Suprapubic skin (tissue), 4 donors: ENCODE measurements around the gene SPACA4. TPM values are rescaled to one million over a fixed set of nuclear protein-coding genes. Genes with fewer than 3 reads are reported as not detected.
A peak's percentile ranks its signal among the peaks of the same experiment; 100 is the strongest.

Experiments
- DNase-seq, 2 donors: peaks; one replicate each; pipeline ENCODE4 v3.0.0-alpha.2; 2019; ENCODE audit warnings: low spot score in 2 of 2
- H3K27ac ChIP-seq: fragments of 200-600 bp; sonication (generic); one replicate; pipeline ENCODE4 v1.5.1; 2019
- H3K27me3 ChIP-seq: fragments of 200-600 bp; sonication (generic); one replicate; pipeline ENCODE4 v1.5.1; 2019
- H3K36me3 ChIP-seq: fragments of 200-600 bp; sonication (generic); one replicate; pipeline ENCODE4 v1.5.1; 2019
- H3K4me1 ChIP-seq: fragments of 200-600 bp; sonication (generic); one replicate; pipeline ENCODE4 v1.5.1; 2019
- H3K4me3 ChIP-seq: fragments of 200-600 bp; sonication (generic); one replicate; pipeline ENCODE4 v1.5.1; 2019; ENCODE audit warnings: mild to moderate bottlenecking
- H3K9me3 ChIP-seq: fragments of 200-600 bp; sonication (generic); one replicate; pipeline ENCODE4 v1.5.1; 2019
- EP300 ChIP-seq: sonication (generic); formaldehyde crosslinking; IDR thresholded peaks from one replicate; pipeline ENCODE4 v1.6.1; 2017; ENCODE audit warnings: antibody characterized with exemption
- POLR2A ChIP-seq, 2 donors: fragments of 450-650 bp; IDR thresholded peaks; one replicate each; pipeline ENCODE4 v1.6.1; 2017; ENCODE audit warnings: antibody characterized with exemption in 2 of 2, mild to moderate bottlenecking in 2 of 2, moderate library complexity in 2 of 2
- POLR2AphosphoS5 ChIP-seq, 3 donors: sonication (generic); formaldehyde crosslinking; IDR thresholded peaks; one replicate each; pipeline ENCODE4 v1.6.1; 2017; ENCODE audit warnings: antibody characterized with exemption in 3 of 3
- WGBS: methylation state at CpG from one replicate; pipeline ENCODE4 v1.1.5; 2018; 5-methylcytosine and 5-hydroxymethylcytosine counted together
- total RNA-seq, 4 donors: library from RNA; depleted of rRNA; stranded (reverse); fragments of >200 nt; gene quantifications; one replicate each; pipeline ENCODE4 v1.1.0, GENCODE V29; 2016
- TF ChIP-seq, protein P1 (sequence below), 2 donors: fragments of 200-600 bp in 1 of 2; fragments of 450-650 bp in 1 of 2; sonication (generic) in 1 of 2; IDR thresholded peaks; one replicate each; pipeline ENCODE4 v1.5.1; 2016 to 2019; ENCODE audit warnings: antibody characterized with exemption in 2 of 2, mild to moderate bottlenecking in 1 of 2, moderate library complexity in 1 of 2

The SPACA4 gene
- total RNA-seq, 4 donors from 2014 or later, result 2.1 to 3.6 (median 2.8) TPM

DNA sequence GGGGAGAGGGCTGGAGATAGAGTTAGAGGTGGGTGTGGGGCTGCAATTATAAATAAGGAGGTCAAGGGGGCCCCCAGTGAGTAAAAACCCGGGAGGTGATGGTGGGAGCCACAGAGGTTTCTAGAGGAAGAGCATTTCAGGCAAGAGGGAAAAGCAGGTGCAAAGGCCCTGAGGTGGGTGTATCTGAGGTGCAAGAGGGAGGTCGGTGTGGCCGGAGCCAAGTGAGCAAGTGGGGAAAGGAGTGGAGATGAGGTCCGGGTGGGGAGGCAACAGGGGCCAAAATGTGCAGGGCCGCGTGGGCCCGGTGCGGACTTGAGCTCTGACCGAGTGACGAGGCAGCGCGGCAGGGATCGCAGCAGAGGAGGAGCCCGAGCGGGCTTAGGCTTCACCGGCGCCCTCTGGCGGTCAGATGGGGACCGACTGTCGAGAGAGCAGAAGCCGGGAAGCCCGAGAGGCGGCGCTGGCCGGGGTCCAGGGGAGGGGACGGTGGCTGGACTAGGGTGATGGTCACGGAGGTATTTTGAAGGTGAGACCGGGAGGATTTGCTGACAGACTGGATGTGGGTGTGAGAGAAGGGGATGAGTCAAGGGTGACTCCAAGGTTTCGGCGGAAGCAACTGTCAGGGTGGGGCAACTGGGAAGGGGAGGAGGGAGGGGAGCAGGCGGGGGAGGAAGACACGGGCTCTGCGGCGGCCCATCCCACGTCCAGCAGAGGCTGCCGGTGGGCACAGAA is 17.7 kb upstream of the SPACA4 start:
- H3K4me1 ChIP-seq, result peaks cover 22% of the 10 kb centered on the region
- 7% methylated on average over 30 of the region's 36 CpGs for WGBS
- peak overlapping the region; percentile 39 for H3K4me3 ChIP-seq
- H3K36me3 ChIP-seq, result no peaks in the 10 kb centered on the region
- no peaks in the 10 kb centered on the region for H3K27me3 ChIP-seq
- peak; percentile 95 for DNase-seq
- no peaks in the 10 kb centered on the region for H3K9me3 ChIP-seq
- TF ChIP-seq POLR2AphosphoS5 (IDR thresholded peaks at IDR 0.05) (no peak), POLR2A (IDR thresholded peaks at IDR 0.05) (no peak)
- TF ChIP-seq, protein P1, sequence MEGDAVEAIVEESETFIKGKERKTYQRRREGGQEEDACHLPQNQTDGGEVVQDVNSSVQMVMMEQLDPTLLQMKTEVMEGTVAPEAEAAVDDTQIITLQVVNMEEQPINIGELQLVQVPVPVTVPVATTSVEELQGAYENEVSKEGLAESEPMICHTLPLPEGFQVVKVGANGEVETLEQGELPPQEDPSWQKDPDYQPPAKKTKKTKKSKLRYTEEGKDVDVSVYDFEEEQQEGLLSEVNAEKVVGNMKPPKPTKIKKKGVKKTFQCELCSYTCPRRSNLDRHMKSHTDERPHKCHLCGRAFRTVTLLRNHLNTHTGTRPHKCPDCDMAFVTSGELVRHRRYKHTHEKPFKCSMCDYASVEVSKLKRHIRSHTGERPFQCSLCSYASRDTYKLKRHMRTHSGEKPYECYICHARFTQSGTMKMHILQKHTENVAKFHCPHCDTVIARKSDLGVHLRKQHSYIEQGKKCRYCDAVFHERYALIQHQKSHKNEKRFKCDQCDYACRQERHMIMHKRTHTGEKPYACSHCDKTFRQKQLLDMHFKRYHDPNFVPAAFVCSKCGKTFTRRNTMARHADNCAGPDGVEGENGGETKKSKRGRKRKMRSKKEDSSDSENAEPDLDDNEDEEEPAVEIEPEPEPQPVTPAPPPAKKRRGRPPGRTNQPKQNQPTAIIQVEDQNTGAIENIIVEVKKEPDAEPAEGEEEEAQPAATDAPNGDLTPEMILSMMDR (IDR thresholded peaks at IDR 0.05), result peak; percentile 88 to 93
- H3K27ac ChIP-seq, result no peak overlapping the region

- WGBS, result 85% methylated on average over 5 of the region's 5 CpGs
- H3K27ac ChIP-seq, result no peak overlapping the region
- H3K9me3 ChIP-seq, result no peaks in the 10 kb centered on the region
- no peaks in the 10 kb centered on the region for H3K36me3 ChIP-seq
- peaks cover 18% of the 10 kb centered on the region for H3K4me1 ChIP-seq
- DNase-seq, result no peak
- TF ChIP-seq EP300 (no peak), POLR2AphosphoS5 (IDR thresholded peaks at IDR 0.05) (no peak), POLR2A (IDR thresholded peaks at IDR 0.05) (no peak)
- TF ChIP-seq, protein P1 (IDR thresholded peaks at IDR 0.05), result no peak
- H3K4me3 ChIP-seq, result no peak overlapping the region
- no peaks in the 10 kb centered on the region for H3K27me3 ChIP-seq
Measured at GRCh38 chr19:48591021-48591420, 15.5 kb upstream of the SPACA4 start.

- DNase-seq, result no peak
- no peaks in the 10 kb centered on the region for H3K9me3 ChIP-seq
- H3K27me3 ChIP-seq, result peaks cover 10% of the 10 kb centered on the region
- H3K27ac ChIP-seq, result no peak overlapping the region
- no peak overlapping the region for H3K4me3 ChIP-seq
- no peaks in the 10 kb centered on the region for H3K4me1 ChIP-seq
- WGBS, result 80% methylated on average over 9 of the region's 9 CpGs
- no peaks in the 10 kb centered on the region for H3K36me3 ChIP-seq
- TF ChIP-seq EP300, result no peak
- TF ChIP-seq, protein P1 (IDR thresholded peaks at IDR 0.05), result no peak
- TF ChIP-seq POLR2AphosphoS5 (IDR thresholded peaks at IDR 0.05), result no peak
- no peak for TF ChIP-seq POLR2A (IDR thresholded peaks at IDR 0.05)
Measured at GRCh38 chr19:48595171-48595570, 11.4 kb upstream of the SPACA4 start.

GRCh38 chr19:48595833-48596232 is 10.7 kb upstream of the SPACA4 start:
- Histone ChIP-seq H3K4me3 (no peak overlapping the region), H3K36me3 (no peaks in the 10 kb centered on the region), H3K27ac (no peak overlapping the region), H3K27me3 (peaks cover 10% of the 10 kb centered on the region), H3K9me3 (no peaks in the 10 kb centered on the region), H3K4me1 (no peaks in the 10 kb centered on the region)
- WGBS, result 78% methylated on average over 5 of the region's 6 CpGs
- TF ChIP-seq EP300, result no peak
- DNase-seq, result no peak

GRCh38 chr19:48596237-48596636 is 10.3 kb upstream of the SPACA4 start:
- H3K4me1 ChIP-seq, result no peaks in the 10 kb centered on the region
- no peak overlapping the region for H3K4me3 ChIP-seq
- H3K27me3 ChIP-seq, result peaks cover 10% of the 10 kb centered on the region
- H3K9me3 ChIP-seq, result no peaks in the 10 kb centered on the region
- no peak for DNase-seq
- no peak for TF ChIP-seq POLR2A (IDR thresholded peaks at IDR 0.05)
- TF ChIP-seq POLR2AphosphoS5 (IDR thresholded peaks at IDR 0.05), result no peak
- TF ChIP-seq, protein P1 (IDR thresholded peaks at IDR 0.05), result no peak
- no peak for TF ChIP-seq EP300
- no peaks in the 10 kb centered on the region for H3K36me3 ChIP-seq
- H3K27ac ChIP-seq, result no peak overlapping the region
- 95% methylated on average over 2 of the region's 4 CpGs for WGBS
